Esophagus squamous epithelium (tissue), 5 donors: ENCODE data around the gene SAMD9. TPM values are rescaled to one million over a fixed set of nuclear protein-coding genes. Genes with fewer than 3 reads are reported as not detected.
A peak's percentile ranks its signal among the peaks of the same experiment; 100 is the strongest.
"Not testable (repeated sequence)": the region's sequence is repeated elsewhere in the genome, so short reads cannot be mapped to it uniquely, and the experiment has no call there.

Experiments
- DNase-seq: peaks from one replicate; lab custom pipeline; 2025; lab: John Stamatoyannopoulos, UW
- H3K27ac ChIP-seq, 4 donors: fragments of 200-600 bp; sonication (generic); one replicate each; pipeline ENCODE4 v1.5.1; 2016 to 2019; ENCODE audit warnings: mild to moderate bottlenecking in 1 of 4
- H3K27me3 ChIP-seq, 4 donors: fragments of 200-600 bp; sonication (generic); 1 replicate in 3 of 4; 2 replicates in 1 of 4; pipeline versions ENCODE4 v1.5.1 to v1.6.0; 2017 to 2021; ENCODE audit warnings: antibody characterized with exemption in 1 of 4
- H3K36me3 ChIP-seq, 3 donors: fragments of 200-600 bp; sonication (generic); one replicate each; pipeline ENCODE4 v1.5.1; 2016 to 2019
- H3K4me1 ChIP-seq, 3 donors: fragments of 200-600 bp; sonication (generic); one replicate each; pipeline ENCODE4 v1.5.1; 2017 to 2019
- H3K4me3 ChIP-seq, 4 donors: fragments of 200-600 bp; sonication (generic); 1 replicate in 3 of 4; 2 replicates in 1 of 4; pipeline ENCODE4 v1.5.1; 2016 to 2019; ENCODE audit warnings: mild to moderate bottlenecking in 2 of 4, moderate library complexity in 1 of 4
- H3K9me3 ChIP-seq, 3 donors: fragments of 200-600 bp; sonication (generic); one replicate each; pipeline ENCODE4 v1.5.1; 2016 to 2019
- CTCF ChIP-seq, 6 experiments: fragments of 450-650 bp in 4 of 6; fragments of 200-600 bp in 2 of 6; sonication (generic) in 2 of 6; IDR thresholded peaks; one replicate each; pipeline ENCODE4 v1.5.1; 2016 to 2019; ENCODE audit warnings: antibody characterized with exemption in 6 of 6, mild to moderate bottlenecking in 4 of 6, moderate library complexity in 4 of 6
- POLR2A ChIP-seq, 4 donors: fragments of 450-650 bp; IDR thresholded peaks; one replicate each; pipeline ENCODE4 v1.6.1; 2017; ENCODE audit warnings: antibody characterized with exemption in 4 of 4, mild to moderate bottlenecking in 4 of 4, moderate library complexity in 3 of 4
- WGBS, 2 donors: methylation state at CpG; one replicate each; pipeline ENCODE4 v1.1.5; 2018; 5-methylcytosine and 5-hydroxymethylcytosine counted together
- intact Hi-C: fragments of 100-400 bp; cut with DNase I; formaldehyde crosslinking; loops from one replicate; pipeline ENCODE4 v1.15.0; 2022
- total RNA-seq, 4 donors: library from RNA; depleted of rRNA; stranded (reverse); fragments of >200 nt; gene quantifications; one replicate each; pipeline ENCODE4 v1.1.0, GENCODE V29; 2016
- donor health status: DM: yes; HTN: yes; CAD: no.

The SAMD9 gene
- total RNA-seq, 4 donors from 2014 or later = 48.6 to 86.3 (median 65.8) TPM

- H3K4me3 ChIP-seq = no peak overlapping the region
- intact Hi-C loops = no loop called here
- TF ChIP-seq CTCF (IDR thresholded peaks at IDR 0.05) = no peak
- TF ChIP-seq POLR2A (IDR thresholded peaks at IDR 0.05) = no peak
- H3K9me3 ChIP-seq = peaks cover 1 to 84% (median 51%) of the 10 kb centered on the region in 3 donors
- DNase-seq = no peak
- H3K27me3 ChIP-seq = no peaks in the 10 kb centered on the region
- no peak overlapping the region for H3K27ac ChIP-seq
- 88 to 94% methylated on average over 10 to 13 of the region's 13 CpGs for WGBS, 2 donors
- H3K4me1 ChIP-seq = no peaks in the 10 kb centered on the region
- H3K36me3 ChIP-seq = peaks cover 17 to 85% (median 20%) of the 10 kb centered on the region in 3 donors
Measured at GRCh38 chr7:93108003-93108402, 9.8 kb downstream of the SAMD9 start.

- no peak for TF ChIP-seq CTCF (IDR thresholded peaks at IDR 0.05)
- TF ChIP-seq POLR2A (IDR thresholded peaks at IDR 0.05) = no peak
- Histone ChIP-seq H3K36me3 (no peaks in the 10 kb centered on the region), H3K9me3 (peaks cover 2 to 43% (median 29%) of the 10 kb centered on the region in 3 donors), H3K27ac (no peak overlapping the region), H3K27me3 (no peaks in the 10 kb centered on the region), H3K4me3 (no peak overlapping the region), H3K4me1 (no peaks in the 10 kb centered on the region)
- DNase-seq = no peak
- WGBS, 2 donors = 73 to 79% methylated on average over 1 to 2 of the region's 2 CpGs
- intact Hi-C loops = no loop called here
Measured at GRCh38 chr7:93097388-93097787, 20.4 kb downstream of the SAMD9 start.

- WGBS, 2 donors = 60 to 86% methylated on average over 1 of the region's 1 CpG
- no peak for TF ChIP-seq POLR2A (IDR thresholded peaks at IDR 0.05)
- peak in 4 of 6 experiments; percentile 15 to 60 (median 24) for TF ChIP-seq CTCF (IDR thresholded peaks at IDR 0.05)
- Histone ChIP-seq H3K27me3 (no peaks in the 10 kb centered on the region), H3K9me3 (peaks cover 0 to 8% (median 0%) of the 10 kb centered on the region in 3 donors), H3K4me1 (no peaks in the 10 kb centered on the region), H3K4me3 (no peak overlapping the region), H3K27ac (no peak overlapping the region), H3K36me3 (no peaks in the 10 kb centered on the region)
- intact Hi-C loops = no loop called here
- DNase-seq = no peak
Measured at GRCh38 chr7:93092757-93093370, 24.9 kb downstream of the SAMD9 start.

GRCh38 chr7:93073357-93073756 lies 44.4 kb downstream of the SAMD9 start:
- H3K36me3 ChIP-seq, H3K27ac ChIP-seq, H3K4me3 ChIP-seq, DNase-seq, H3K9me3 ChIP-seq, intact Hi-C loops, H3K4me1 ChIP-seq, H3K27me3 ChIP-seq: not testable (repeated sequence)
- 98 to 100% methylated on average over 8 to 9 of the region's 9 CpGs for WGBS, 2 donors

- no peak for DNase-seq
- intact Hi-C loops = no loop called here
- TF ChIP-seq CTCF (IDR thresholded peaks at IDR 0.05) = no peak
- no peak for TF ChIP-seq POLR2A (IDR thresholded peaks at IDR 0.05)
- H3K4me3 ChIP-seq = no peak overlapping the region
- no peaks in the 10 kb centered on the region for H3K36me3 ChIP-seq
- H3K9me3 ChIP-seq = peaks cover 0 to 3% (median 0%) of the 10 kb centered on the region in 3 donors
- 72 to 83% methylated on average over 4 of the region's 4 CpGs for WGBS, 2 donors
- H3K27me3 ChIP-seq = no peaks in the 10 kb centered on the region
- H3K4me1 ChIP-seq = no peaks in the 10 kb centered on the region
- no peak overlapping the region for H3K27ac ChIP-seq
Measured at GRCh38 chr7:93062599-93062998, 55.2 kb downstream of the SAMD9 start.
